Fibroblast of lung (primary cell): ENCODE measurements around the gene WIZ. TPM values are rescaled to one million over a fixed set of nuclear protein-coding genes. Genes with fewer than 3 reads are reported as not detected.

Source experiments
- DNase-seq, 2 donors: peaks; one replicate each; pipeline versions ENCODE4 v3.0.0 to v3.0.0-alpha.2; 2010; ENCODE audit warnings: low read depth in 2 of 2
- H2AFZ ChIP-seq: 2 replicates; pipeline ENCODE4 v1.5.1; 2012; ENCODE audit warnings: low read length, control low read depth, inconsistent platforms
- H3K27ac ChIP-seq: 2 replicates; pipeline ENCODE4 v1.5.1; 2011; ENCODE audit warnings: low read length, control low read depth; ENCODE audit not compliant: insufficient read depth
- H3K27me3 ChIP-seq: 2 replicates; pipeline ENCODE4 v1.5.1; 2011; ENCODE audit warnings: mild to moderate bottlenecking, low read length; ENCODE audit not compliant: control insufficient read depth, insufficient read depth
- H3K36me3 ChIP-seq: 2 replicates; pipeline ENCODE4 v1.5.1; 2011; ENCODE audit warnings: low read length; ENCODE audit not compliant: control insufficient read depth, insufficient read depth
- H3K4me1 ChIP-seq: 2 replicates; pipeline ENCODE4 v1.5.1; 2011; ENCODE audit warnings: low read length; ENCODE audit not compliant: control insufficient read depth, insufficient read depth; ENCODE audit errors: extremely low read depth
- H3K4me2 ChIP-seq: 2 replicates; pipeline ENCODE4 v1.5.1; 2011; ENCODE audit warnings: low read length, control low read depth; ENCODE audit not compliant: insufficient read depth; ENCODE audit errors: extremely low read depth
- H3K4me3 ChIP-seq, 4 experiments: fragments of 200-600 bp in 1 of 4; sonication (generic) in 1 of 4; replicated peaks in 1 of 4; 2 replicates each; pipeline ENCODE4 v1.5.1; 2011 to 2016; ENCODE audit warnings: low read length in 4 of 4, low read depth in 3 of 4, mild to moderate bottlenecking in 3 of 4, control low read depth in 2 of 4, inconsistent platforms in 1 of 4, mixed read lengths in 1 of 4; ENCODE audit not compliant: insufficient read depth in 1 of 4; ENCODE audit errors: control extremely low read depth in 1 of 4
- H3K79me2 ChIP-seq: 2 replicates; pipeline ENCODE4 v1.5.1; 2012; ENCODE audit warnings: mild to moderate bottlenecking, low read length, inconsistent platforms; ENCODE audit not compliant: control insufficient read depth, insufficient read depth
- H3K9ac ChIP-seq: 2 replicates; pipeline ENCODE4 v1.5.1; 2011; ENCODE audit warnings: mild to moderate bottlenecking, low read length, control low read depth; ENCODE audit not compliant: insufficient read depth
- H3K9me3 ChIP-seq: 2 replicates; pipeline ENCODE4 v1.5.1; 2012; ENCODE audit warnings: low read depth, low read length; ENCODE audit not compliant: control insufficient read depth, insufficient read depth
- H4K20me1 ChIP-seq: 2 replicates; pipeline ENCODE4 v1.5.1; 2011; ENCODE audit warnings: low read length; ENCODE audit not compliant: control insufficient read depth, insufficient read depth; ENCODE audit errors: extremely low read depth
- EZH2 ChIP-seq: IDR thresholded peaks from 2 replicates; pipeline ENCODE4 v1.5.1; 2012; ENCODE audit warnings: low read length, control low read depth, mild to moderate bottlenecking; ENCODE audit errors: missing control alignments
- polyA plus RNA-seq, 2 donors: library from polyadenylated mRNA; depleted of rRNA in 1 of 2; stranded (reverse) in 1 of 2; unstranded in 1 of 2; fragments of >200 nt; gene quantifications; 2 replicates each; pipeline ENCODE4 v1.2.1, GENCODE V29; 2011 to 2012; ENCODE audit warnings: missing spikeins in 1 of 2
- total RNA-seq: library from RNA; depleted of rRNA; stranded (reverse); fragments of >200 nt; gene quantifications from 2 replicates; pipeline ENCODE4 v1.2.1, GENCODE V29; 2014
- TF ChIP-seq, protein P1 (sequence below), 2 donors: IDR thresholded peaks in 1 of 2; conservative IDR thresholded peaks in 1 of 2; 1 replicate in 1 of 2; 2 replicates in 1 of 2; pipeline ENCODE4 v1.5.1; 2011 to 2012; ENCODE audit warnings: low read length in 2 of 2, control low read depth in 1 of 2, inconsistent platforms in 1 of 2, low read depth in 1 of 2, mild to moderate bottlenecking in 1 of 2

The WIZ gene
- total and polyA plus RNA-seq, 2 donors (not counting 1 experiment from before 2014, with no cell fraction given): 7.5 to 9.7 TPM

DNA sequence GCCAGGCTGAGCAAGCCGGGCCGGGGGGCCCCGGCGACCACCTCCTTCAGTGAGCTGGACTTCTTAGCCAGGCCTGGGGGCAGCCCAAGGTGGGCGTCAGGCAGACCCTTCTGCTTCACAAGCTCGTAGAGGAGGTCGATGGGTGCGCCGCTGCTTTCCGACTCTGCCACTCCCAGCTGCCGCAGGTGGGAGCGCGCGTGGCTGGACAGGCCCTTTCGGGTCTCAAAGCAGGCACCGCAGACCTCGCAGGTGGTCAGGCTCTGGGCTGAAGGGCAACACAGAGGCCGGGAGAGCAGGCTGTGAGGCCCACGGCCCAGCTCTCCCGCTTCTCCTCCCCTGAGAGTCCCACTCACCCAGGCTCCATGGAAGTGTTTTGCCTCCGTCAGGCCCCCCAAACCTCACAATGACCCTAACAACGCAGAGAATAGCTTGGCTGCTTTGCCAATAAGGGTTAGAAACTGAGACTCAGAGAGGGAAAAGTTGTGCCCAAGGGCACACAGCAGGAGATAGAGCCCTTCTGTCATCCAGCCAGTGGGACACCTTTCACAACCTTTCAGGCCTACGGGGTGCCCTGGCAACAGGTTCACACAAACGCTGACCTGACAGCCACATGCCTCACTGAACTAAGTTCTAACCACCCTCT, 19.8 kb downstream of the WIZ start:
- H3K9me3 ChIP-seq: no peaks in the 10 kb centered on the region
- no peaks in the 10 kb centered on the region for H4K20me1 ChIP-seq
- no peak for DNase-seq
- H3K27ac ChIP-seq: no peak overlapping the region
- TF ChIP-seq, protein P1, sequence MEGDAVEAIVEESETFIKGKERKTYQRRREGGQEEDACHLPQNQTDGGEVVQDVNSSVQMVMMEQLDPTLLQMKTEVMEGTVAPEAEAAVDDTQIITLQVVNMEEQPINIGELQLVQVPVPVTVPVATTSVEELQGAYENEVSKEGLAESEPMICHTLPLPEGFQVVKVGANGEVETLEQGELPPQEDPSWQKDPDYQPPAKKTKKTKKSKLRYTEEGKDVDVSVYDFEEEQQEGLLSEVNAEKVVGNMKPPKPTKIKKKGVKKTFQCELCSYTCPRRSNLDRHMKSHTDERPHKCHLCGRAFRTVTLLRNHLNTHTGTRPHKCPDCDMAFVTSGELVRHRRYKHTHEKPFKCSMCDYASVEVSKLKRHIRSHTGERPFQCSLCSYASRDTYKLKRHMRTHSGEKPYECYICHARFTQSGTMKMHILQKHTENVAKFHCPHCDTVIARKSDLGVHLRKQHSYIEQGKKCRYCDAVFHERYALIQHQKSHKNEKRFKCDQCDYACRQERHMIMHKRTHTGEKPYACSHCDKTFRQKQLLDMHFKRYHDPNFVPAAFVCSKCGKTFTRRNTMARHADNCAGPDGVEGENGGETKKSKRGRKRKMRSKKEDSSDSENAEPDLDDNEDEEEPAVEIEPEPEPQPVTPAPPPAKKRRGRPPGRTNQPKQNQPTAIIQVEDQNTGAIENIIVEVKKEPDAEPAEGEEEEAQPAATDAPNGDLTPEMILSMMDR (conservative IDR thresholded peaks at IDR 0.05 in 1 of 2, IDR thresholded peaks at IDR 0.05 in 1 of 2; ENCODE audit: low read depth in 1 of 2, low read length in 2 of 2): no peak
- TF ChIP-seq EZH2: no peak
- H3K79me2 ChIP-seq: peaks cover 39% of the 10 kb centered on the region
- no peak overlapping the region for H2AFZ ChIP-seq
- H3K36me3 ChIP-seq: peaks cover 17% of the 10 kb centered on the region
- no peaks in the 10 kb centered on the region for H3K27me3 ChIP-seq
- H3K4me3 ChIP-seq: no peak overlapping the region
- H3K4me2 ChIP-seq: no peak overlapping the region
- no peak overlapping the region for H3K9ac ChIP-seq
- H3K4me1 ChIP-seq: peaks cover 9% of the 10 kb centered on the region

DNA sequence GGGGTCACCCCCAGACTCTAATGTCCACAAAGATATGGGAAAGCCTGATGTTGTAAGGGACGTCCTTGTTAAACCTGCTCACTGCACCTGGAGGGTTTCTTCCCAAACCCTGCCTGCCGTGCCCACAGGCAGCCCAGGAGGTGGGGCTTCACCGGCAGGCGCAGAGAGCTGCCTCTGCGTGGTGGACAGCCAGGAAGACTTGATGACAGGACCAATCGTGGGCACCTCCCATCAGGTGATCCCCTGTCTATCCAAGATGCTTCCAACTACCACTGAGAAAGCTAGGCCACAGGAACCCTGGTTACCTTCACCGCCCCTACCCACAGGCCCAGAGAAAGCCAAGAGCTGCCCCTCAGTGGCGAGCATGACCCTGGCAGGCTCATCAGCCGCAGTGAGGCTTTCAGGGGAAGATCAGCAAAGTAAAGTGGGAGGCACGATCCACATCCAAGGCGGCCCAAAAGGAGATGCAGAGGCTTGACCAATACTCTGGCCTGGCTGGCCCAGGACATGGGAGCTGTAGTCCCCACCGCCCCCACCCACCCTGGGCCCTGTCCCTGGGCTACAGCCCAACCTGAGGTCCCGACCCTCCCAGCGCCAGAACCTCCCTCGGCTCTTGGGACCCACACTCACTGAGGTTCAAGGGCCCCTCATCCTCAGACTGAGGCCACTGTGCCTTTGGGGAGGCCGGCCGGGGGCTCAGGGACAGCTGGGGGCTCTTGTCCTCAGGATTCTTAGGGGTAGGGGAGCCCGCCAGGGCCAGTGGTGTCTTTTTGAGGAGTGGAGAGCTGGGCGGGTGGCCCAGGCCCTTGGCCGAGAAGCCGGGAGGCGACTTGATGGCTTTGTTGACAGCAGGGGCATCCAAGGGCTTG, 20.6 kb downstream of the WIZ start:
- Histone ChIP-seq H3K79me2 (peaks cover 39% of the 10 kb centered on the region), H2AFZ (no peak overlapping the region), H3K4me3 (no peak overlapping the region), H3K27ac (no peak overlapping the region), H3K4me1 (peaks cover 9% of the 10 kb centered on the region), H3K36me3 (peaks cover 18% of the 10 kb centered on the region), H3K4me2 (no peak overlapping the region), H3K9ac (no peak overlapping the region), H4K20me1 (no peaks in the 10 kb centered on the region), H3K9me3 (no peaks in the 10 kb centered on the region), H3K27me3 (no peaks in the 10 kb centered on the region)
- TF ChIP-seq EZH2: no peak
- TF ChIP-seq, protein P1 (conservative IDR thresholded peaks at IDR 0.05 in 1 of 2, IDR thresholded peaks at IDR 0.05 in 1 of 2; ENCODE audit: low read depth in 1 of 2, low read length in 2 of 2): no peak
- DNase-seq: no peak

DNA sequence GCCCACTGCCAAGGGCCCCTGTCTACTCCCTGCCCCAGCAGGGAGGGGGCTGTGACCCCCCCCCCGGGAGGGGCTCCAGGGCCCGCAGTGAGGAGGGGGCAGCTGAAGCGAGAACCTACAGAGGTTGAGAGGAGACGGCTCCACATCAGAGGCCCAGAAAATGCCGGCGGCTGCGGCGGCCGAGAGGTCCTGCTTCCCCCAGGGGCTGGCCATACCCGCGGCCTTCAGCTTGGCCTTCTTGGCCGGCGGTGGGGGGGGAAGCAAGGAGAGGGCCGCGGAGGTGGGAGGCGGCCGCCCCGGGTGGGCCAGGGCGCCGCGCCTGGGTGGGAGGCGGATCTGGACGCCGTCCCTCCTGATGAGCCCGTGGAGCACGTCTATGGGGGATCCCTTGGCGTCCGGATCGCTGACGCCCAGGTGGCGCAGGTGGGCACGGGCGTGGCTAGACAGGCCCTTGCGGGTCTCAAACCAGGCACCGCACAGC, 21.7 kb downstream of the WIZ start:
- no peak for DNase-seq
- no peaks in the 10 kb centered on the region for H3K27me3 ChIP-seq
- no peak overlapping the region for H3K4me2 ChIP-seq
- H3K9me3 ChIP-seq: no peaks in the 10 kb centered on the region
- peaks cover 39% of the 10 kb centered on the region for H3K79me2 ChIP-seq
- H3K27ac ChIP-seq: no peak overlapping the region
- no peak overlapping the region for H2AFZ ChIP-seq
- H3K9ac ChIP-seq: no peak overlapping the region
- peaks cover 27% of the 10 kb centered on the region for H3K36me3 ChIP-seq
- TF ChIP-seq EZH2: no peak
- TF ChIP-seq, protein P1 (conservative IDR thresholded peaks at IDR 0.05 in 1 of 2, IDR thresholded peaks at IDR 0.05 in 1 of 2; ENCODE audit: low read depth in 1 of 2, low read length in 2 of 2): no peak
- peaks cover 9% of the 10 kb centered on the region for H3K4me1 ChIP-seq
- H4K20me1 ChIP-seq: no peaks in the 10 kb centered on the region
- no peak overlapping the region for H3K4me3 ChIP-seq
